Fibroblast of the conjunctiva (primary cell): Measurements from ENCODE around the gene EVA1C.
A peak's percentile ranks its signal among the peaks of the same experiment; 100 is the strongest.
"Not testable (repeated sequence)": the region's sequence is repeated elsewhere in the genome, so short reads cannot be mapped to it uniquely, and the experiment has no call there.

Source experiments
- DNase-seq: peaks from one replicate; pipeline ENCODE4 v3.0.0-alpha.2; 2010; ENCODE audit warnings: low read depth

The EVA1C gene

GRCh38 chr21:32412162-32413014, at the start of gene EVA1C:
Gene EVA1C, plus strand, starts transcription at chr21:32412706. Its CDS starts 148 bp downstream, at chr21:32412854.
- DNase-seq = no peak

- no peak for DNase-seq
Observed at GRCh38 chr21:32364387-32364786, 48.1 kb upstream of the EVA1C start.

- no peak for DNase-seq
Observed at GRCh38 chr21:32364796-32365195, 47.7 kb upstream of the EVA1C start.

GRCh38 chr21:32366191-32366590, 46.3 kb upstream of the EVA1C start:
- no peak for DNase-seq

GRCh38 chr21:32367158-32367557, 45.3 kb upstream of the EVA1C start:
- DNase-seq = peak; percentile 55

- no peak for DNase-seq
Observed at GRCh38 chr21:32368386-32368785, 44.1 kb upstream of the EVA1C start.

- DNase-seq = not testable (repeated sequence)
Observed at GRCh38 chr21:32368961-32369360, 43.5 kb upstream of the EVA1C start.

- DNase-seq = no peak
Observed at GRCh38 chr21:32370998-32371766, 41.3 kb upstream of the EVA1C start.

- DNase-seq = peak; percentile 83
Observed at GRCh38 chr21:32371913-32372314, 40.6 kb upstream of the EVA1C start.

GRCh38 chr21:32372755-32373154, 39.8 kb upstream of the EVA1C start:
- DNase-seq = no peak

GRCh38 chr21:32377506-32377905, 35.0 kb upstream of the EVA1C start:
- no peak for DNase-seq

- no peak for DNase-seq
Observed at GRCh38 chr21:32377991-32378390, 34.5 kb upstream of the EVA1C start.

GRCh38 chr21:32378956-32379355, 33.5 kb upstream of the EVA1C start:
- DNase-seq = no peak

GRCh38 chr21:32380940-32381339, 31.6 kb upstream of the EVA1C start:
- no peak for DNase-seq

- DNase-seq = no peak
Observed at GRCh38 chr21:32381571-32381970, 30.9 kb upstream of the EVA1C start.

GRCh38 chr21:32382108-32382644, 30.3 kb upstream of the EVA1C start:
- DNase-seq = no peak

- no peak for DNase-seq
Observed at GRCh38 chr21:32383812-32384211, 28.7 kb upstream of the EVA1C start.

GRCh38 chr21:32386195-32386870, 26.2 kb upstream of the EVA1C start:
- no peak for DNase-seq

GRCh38 chr21:32387151-32387550, 25.4 kb upstream of the EVA1C start:
- DNase-seq = no peak

GRCh38 chr21:32388306-32388705, 24.2 kb upstream of the EVA1C start:
- no peak for DNase-seq

GRCh38 chr21:32389337-32390015, 23.0 kb upstream of the EVA1C start:
- no peak for DNase-seq
